ENCODE data around the gene CLGN. TPM values are rescaled to one million over a fixed set of nuclear protein-coding genes. Genes with fewer than 3 reads are reported as not detected.

Gene CLGN
- total RNA-seq, 1 experiment from 2014 or later = 10.7 TPM

DNA sequence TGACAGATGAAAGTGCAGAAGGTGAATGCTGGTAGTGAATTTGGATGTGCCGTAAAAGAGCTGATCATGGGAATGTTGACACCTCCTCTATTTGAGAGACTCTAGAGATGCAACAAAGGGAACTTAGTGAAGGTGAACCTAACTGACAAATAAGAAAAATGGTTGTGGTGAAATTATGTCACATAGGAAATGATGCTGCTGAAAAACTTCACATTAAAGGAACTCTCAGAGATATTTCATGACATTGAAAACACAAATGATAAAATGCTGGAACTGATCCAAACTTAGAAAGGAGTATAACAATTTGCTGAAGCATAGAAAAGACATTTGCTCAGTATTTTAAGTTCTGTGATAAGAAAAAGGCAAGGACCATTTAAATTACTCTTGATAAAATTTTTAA, 38.7 kb upstream of the CLGN start:
- no peak overlapping the region for H3K4me3 Mint-ChIP-seq (ENCODE audit: unreplicated experiment)
- TF ChIP-seq, protein P1, sequence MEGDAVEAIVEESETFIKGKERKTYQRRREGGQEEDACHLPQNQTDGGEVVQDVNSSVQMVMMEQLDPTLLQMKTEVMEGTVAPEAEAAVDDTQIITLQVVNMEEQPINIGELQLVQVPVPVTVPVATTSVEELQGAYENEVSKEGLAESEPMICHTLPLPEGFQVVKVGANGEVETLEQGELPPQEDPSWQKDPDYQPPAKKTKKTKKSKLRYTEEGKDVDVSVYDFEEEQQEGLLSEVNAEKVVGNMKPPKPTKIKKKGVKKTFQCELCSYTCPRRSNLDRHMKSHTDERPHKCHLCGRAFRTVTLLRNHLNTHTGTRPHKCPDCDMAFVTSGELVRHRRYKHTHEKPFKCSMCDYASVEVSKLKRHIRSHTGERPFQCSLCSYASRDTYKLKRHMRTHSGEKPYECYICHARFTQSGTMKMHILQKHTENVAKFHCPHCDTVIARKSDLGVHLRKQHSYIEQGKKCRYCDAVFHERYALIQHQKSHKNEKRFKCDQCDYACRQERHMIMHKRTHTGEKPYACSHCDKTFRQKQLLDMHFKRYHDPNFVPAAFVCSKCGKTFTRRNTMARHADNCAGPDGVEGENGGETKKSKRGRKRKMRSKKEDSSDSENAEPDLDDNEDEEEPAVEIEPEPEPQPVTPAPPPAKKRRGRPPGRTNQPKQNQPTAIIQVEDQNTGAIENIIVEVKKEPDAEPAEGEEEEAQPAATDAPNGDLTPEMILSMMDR (IDR thresholded peaks at IDR 0.05; ENCODE audit: unreplicated experiment) = no peak
- no peaks in the 10 kb centered on the region for H3K27me3 Mint-ChIP-seq (ENCODE audit: insufficient read depth, unreplicated experiment)
- peaks cover 4% of the 10 kb centered on the region for H3K9me3 Mint-ChIP-seq (ENCODE audit: unreplicated experiment)
- BruUV-seq (replicated peaks) = no TSS peak
- ChIA-PET CTCF (no interaction called here), POLR2A (interaction anchor here (0.7 kb wide), 1 partner anchor 16 kb away, joined by 4 read pairs; no protein-coding TSS in a partner anchor)
- no peaks in the 10 kb centered on the region for H3K36me3 Mint-ChIP-seq (ENCODE audit: insufficient read depth, unreplicated experiment)
- H3K4me1 Mint-ChIP-seq (ENCODE audit: insufficient read depth, unreplicated experiment) = no peaks in the 10 kb centered on the region
- no peak overlapping the region for H3K27ac Mint-ChIP-seq (ENCODE audit: low read depth, unreplicated experiment)
- no peak for DNase-seq (ENCODE audit: unreplicated experiment)
- intact Hi-C loops (cut with micrococcal nuclease) = no loop called here

DNA sequence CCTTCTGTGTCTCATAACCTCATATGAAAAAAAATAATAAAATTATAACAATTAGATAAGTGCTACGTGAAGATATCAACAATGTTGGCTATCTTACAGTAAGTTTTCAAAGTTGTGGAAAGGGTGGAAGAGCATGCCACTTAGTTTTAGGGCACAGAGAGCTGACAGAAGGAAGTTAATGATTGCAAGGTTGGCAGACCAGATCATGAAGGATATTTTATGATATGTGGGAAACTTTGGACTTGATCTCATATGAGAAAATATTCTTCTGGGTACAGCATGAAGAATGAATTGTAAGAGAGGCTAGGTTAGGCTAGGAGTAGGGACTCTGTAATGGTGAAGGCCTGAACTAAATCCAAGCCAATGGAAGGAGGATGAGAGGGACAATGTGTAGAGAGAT, 36.2 kb upstream of the CLGN start:
- no peak for DNase-seq (ENCODE audit: unreplicated experiment)
- Mint-ChIP-seq H3K4me1 (ENCODE audit: insufficient read depth, unreplicated experiment) (no peaks in the 10 kb centered on the region), H3K27ac (ENCODE audit: low read depth, unreplicated experiment) (no peak overlapping the region), H3K4me3 (ENCODE audit: unreplicated experiment) (no peak overlapping the region), H3K9me3 (ENCODE audit: unreplicated experiment) (no peaks in the 10 kb centered on the region), H3K36me3 (ENCODE audit: insufficient read depth, unreplicated experiment) (no peaks in the 10 kb centered on the region), H3K27me3 (ENCODE audit: insufficient read depth, unreplicated experiment) (no peaks in the 10 kb centered on the region)
- CTCF ChIA-PET = interaction anchor here (0.6 kb wide), 1 partner anchor 660 kb away, joined by 4 read pairs; no protein-coding TSS in a partner anchor
- POLR2A ChIA-PET = interaction anchor here (0.8 to 0.9 kb wide), 2 partner anchors 18 to 155 kb away, joined by 3 read pairs; no protein-coding TSS in a partner anchor
- BruUV-seq (replicated peaks) = no TSS peak
- TF ChIP-seq, protein P1 (IDR thresholded peaks at IDR 0.05; ENCODE audit: unreplicated experiment) = no peak
- intact Hi-C loops (cut with micrococcal nuclease) = no loop called here

DNA sequence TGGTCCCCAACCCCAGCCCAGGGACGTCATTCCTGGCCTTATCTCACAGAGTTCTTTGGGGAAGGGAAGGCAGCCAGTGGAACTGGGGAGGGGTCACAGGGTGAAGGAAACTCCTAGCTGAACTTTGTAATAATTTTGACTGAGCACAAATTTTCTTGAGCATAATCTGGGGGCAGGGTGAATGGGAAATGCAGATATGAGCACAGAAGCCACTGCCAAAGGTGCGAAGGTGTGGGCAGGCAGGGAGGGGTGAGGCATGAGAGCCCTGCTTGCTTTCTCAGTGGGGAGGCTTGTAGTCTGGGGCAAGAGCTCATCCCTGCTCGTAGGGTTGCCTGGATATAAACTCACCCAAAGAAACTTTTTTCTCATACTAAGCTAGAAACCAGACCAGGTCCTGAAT, 35.7 kb upstream of the CLGN start:
- intact Hi-C loops (cut with micrococcal nuclease) = no loop called here
- CTCF ChIA-PET = no interaction called here
- H3K36me3 Mint-ChIP-seq (ENCODE audit: insufficient read depth, unreplicated experiment) = no peaks in the 10 kb centered on the region
- no peaks in the 10 kb centered on the region for H3K27me3 Mint-ChIP-seq (ENCODE audit: insufficient read depth, unreplicated experiment)
- BruUV-seq (replicated peaks) = no TSS peak
- POLR2A ChIA-PET = no interaction called here
- H3K27ac Mint-ChIP-seq (ENCODE audit: low read depth, unreplicated experiment) = no peak overlapping the region
- TF ChIP-seq, protein P1 (IDR thresholded peaks at IDR 0.05; ENCODE audit: unreplicated experiment) = no peak
- H3K4me1 Mint-ChIP-seq (ENCODE audit: insufficient read depth, unreplicated experiment) = no peaks in the 10 kb centered on the region
- no peaks in the 10 kb centered on the region for H3K9me3 Mint-ChIP-seq (ENCODE audit: unreplicated experiment)
- no peak for DNase-seq (ENCODE audit: unreplicated experiment)
- no peak overlapping the region for H3K4me3 Mint-ChIP-seq (ENCODE audit: unreplicated experiment)

DNA sequence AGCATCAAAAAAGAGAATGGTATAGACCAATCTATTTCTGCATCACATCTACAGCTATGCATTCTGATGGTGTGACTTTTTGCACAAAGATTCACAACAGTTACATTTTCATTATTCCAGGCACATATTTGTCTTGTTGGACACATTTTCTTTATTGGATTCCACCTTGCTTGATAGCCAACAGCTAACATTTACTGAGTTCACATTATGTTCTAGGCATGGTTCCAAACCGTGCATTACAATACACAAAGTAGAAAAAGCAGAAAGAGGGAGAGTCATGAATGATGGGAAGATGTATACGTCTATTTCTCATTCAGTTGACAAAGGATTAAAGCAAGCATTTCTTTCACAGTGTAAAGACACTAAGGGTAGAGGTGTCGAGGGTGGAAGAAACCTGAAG, 22.9 kb upstream of the CLGN start:
- ChIA-PET POLR2A (interaction anchor here (0.6 to 3.8 kb wide), 5 partner anchors 15 to 77 kb away, joined by 3 to 11 read pairs (median 5); partner anchors contain the start of genes CLGN and SCOC), CTCF (no interaction called here)
- no peaks in the 10 kb centered on the region for H3K27me3 Mint-ChIP-seq (ENCODE audit: insufficient read depth, unreplicated experiment)
- peak overlapping the region; percentile 28 for H3K27ac Mint-ChIP-seq (ENCODE audit: low read depth, unreplicated experiment)
- H3K9me3 Mint-ChIP-seq (ENCODE audit: unreplicated experiment) = no peaks in the 10 kb centered on the region
- TF ChIP-seq, protein P1 (IDR thresholded peaks at IDR 0.05; ENCODE audit: unreplicated experiment) = no peak
- H3K4me3 Mint-ChIP-seq (ENCODE audit: unreplicated experiment) = no peak overlapping the region
- H3K36me3 Mint-ChIP-seq (ENCODE audit: insufficient read depth, unreplicated experiment) = no peaks in the 10 kb centered on the region
- peaks cover 16% of the 10 kb centered on the region for H3K4me1 Mint-ChIP-seq (ENCODE audit: insufficient read depth, unreplicated experiment)
- intact Hi-C loops (cut with micrococcal nuclease) = no loop called here
- no TSS peak for BruUV-seq (replicated peaks)
- DNase-seq (ENCODE audit: unreplicated experiment) = peak; percentile 37
